ENCODE measurements around the gene RNF213.

The RNF213 gene

GRCh38 chr17:80291691-80292487, 31.2 kb downstream of the RNF213 start:
- no peak overlapping the region for H3K4me3 ChIP-seq (ENCODE audit: low read length)
- no peak overlapping the region for H3K4me2 ChIP-seq (ENCODE audit: low read length)
- H3K9me3 ChIP-seq (ENCODE audit: insufficient read depth, low read length): no peaks in the 10 kb centered on the region
- H3K4me1 ChIP-seq (ENCODE audit: low read length): no peaks in the 10 kb centered on the region
- TF ChIP-seq EZH2phosphoT487 (IDR thresholded peaks at IDR 0.05; ENCODE audit: low read depth): no peak
- TF ChIP-seq CTCF (IDR thresholded peaks at IDR 0.05; ENCODE audit: low read depth, low read length): no peak
- peaks cover 82% of the 10 kb centered on the region for H3K36me3 ChIP-seq (replicated peaks; ENCODE audit: low read depth, low read length)
- no peak overlapping the region for H3K9ac ChIP-seq (ENCODE audit: low read length)
- peaks cover 9% of the 10 kb centered on the region for H3K79me2 ChIP-seq (ENCODE audit: low read length)
- H2AFZ ChIP-seq (ENCODE audit: low read depth, low read length): no peak overlapping the region
- peaks cover 56% of the 10 kb centered on the region for H4K20me1 ChIP-seq (ENCODE audit: insufficient read depth, low read length)
- no peak overlapping the region for H3K27ac ChIP-seq (ENCODE audit: low read length)
- H3K27me3 ChIP-seq (ENCODE audit: low read depth, low read length): no peaks in the 10 kb centered on the region

- H3K4me3 ChIP-seq (ENCODE audit: low read length): no peak overlapping the region
Measured at GRCh38 chr17:80292521-80292971, 31.9 kb downstream of the RNF213 start.

GRCh38 chr17:80294210-80294609, 33.6 kb downstream of the RNF213 start:
- no peak overlapping the region for H3K9ac ChIP-seq (ENCODE audit: low read length)
- no peaks in the 10 kb centered on the region for H3K27me3 ChIP-seq (ENCODE audit: low read depth, low read length)
- H3K36me3 ChIP-seq (replicated peaks; ENCODE audit: low read depth, low read length): peaks cover 78% of the 10 kb centered on the region
- H3K4me3 ChIP-seq (ENCODE audit: low read length): no peak overlapping the region
- H3K4me2 ChIP-seq (ENCODE audit: low read length): no peak overlapping the region
- TF ChIP-seq EZH2phosphoT487 (IDR thresholded peaks at IDR 0.05; ENCODE audit: low read depth) (no peak), CTCF (IDR thresholded peaks at IDR 0.05; ENCODE audit: low read depth, low read length) (no peak)
- H3K9me3 ChIP-seq (ENCODE audit: insufficient read depth, low read length): no peaks in the 10 kb centered on the region
- peaks cover 14% of the 10 kb centered on the region for H3K79me2 ChIP-seq (ENCODE audit: low read length)
- no peak overlapping the region for H3K27ac ChIP-seq (ENCODE audit: low read length)
- no peaks in the 10 kb centered on the region for H3K4me1 ChIP-seq (ENCODE audit: low read length)
- no peak overlapping the region for H2AFZ ChIP-seq (ENCODE audit: low read depth, low read length)
- peaks cover 40% of the 10 kb centered on the region; the same call in 1 of the 2 replicates for H4K20me1 ChIP-seq (ENCODE audit: insufficient read depth, low read length)

More at GRCh38 chr17:80292521-80292971, 31.9 kb downstream of the RNF213 start:
- no peak overlapping the region for H2AFZ ChIP-seq (ENCODE audit: low read depth, low read length)
- H3K36me3 ChIP-seq (replicated peaks; ENCODE audit: low read depth, low read length): peaks cover 78% of the 10 kb centered on the region
- H3K9me3 ChIP-seq (ENCODE audit: insufficient read depth, low read length): no peaks in the 10 kb centered on the region
- H4K20me1 ChIP-seq (ENCODE audit: insufficient read depth, low read length): peaks cover 50% of the 10 kb centered on the region
- H3K4me1 ChIP-seq (ENCODE audit: low read length): no peaks in the 10 kb centered on the region
- H3K27me3 ChIP-seq (ENCODE audit: low read depth, low read length): no peaks in the 10 kb centered on the region
- no peak overlapping the region for H3K9ac ChIP-seq (ENCODE audit: low read length)
- H3K4me2 ChIP-seq (ENCODE audit: low read length): no peak overlapping the region
- no peak for TF ChIP-seq EZH2phosphoT487 (IDR thresholded peaks at IDR 0.05; ENCODE audit: low read depth)
- no peak for TF ChIP-seq CTCF (IDR thresholded peaks at IDR 0.05; ENCODE audit: low read depth, low read length)
- no peak overlapping the region for H3K27ac ChIP-seq (ENCODE audit: low read length)
- peaks cover 9% of the 10 kb centered on the region for H3K79me2 ChIP-seq (ENCODE audit: low read length)

- Histone ChIP-seq H3K4me1 (ENCODE audit: low read length) (no peaks in the 10 kb centered on the region), H3K36me3 (replicated peaks; ENCODE audit: low read depth, low read length) (peaks cover 76% of the 10 kb centered on the region), H3K4me2 (ENCODE audit: low read length) (no peak overlapping the region), H3K4me3 (ENCODE audit: low read length) (no peak overlapping the region), H3K27ac (ENCODE audit: low read length) (no peak overlapping the region), H3K9me3 (ENCODE audit: insufficient read depth, low read length) (no peaks in the 10 kb centered on the region), H4K20me1 (ENCODE audit: insufficient read depth, low read length) (peaks cover 38% of the 10 kb centered on the region; the same call in 1 of the 2 replicates), H3K27me3 (ENCODE audit: low read depth, low read length) (no peaks in the 10 kb centered on the region), H3K9ac (ENCODE audit: low read length) (no peak overlapping the region), H3K79me2 (ENCODE audit: low read length) (peaks cover 14% of the 10 kb centered on the region), H2AFZ (ENCODE audit: low read depth, low read length) (no peak overlapping the region)
- no peak for TF ChIP-seq EZH2phosphoT487 (IDR thresholded peaks at IDR 0.05; ENCODE audit: low read depth)
- no peak for TF ChIP-seq CTCF (IDR thresholded peaks at IDR 0.05; ENCODE audit: low read depth, low read length)
Measured at GRCh38 chr17:80294653-80295052, 34.0 kb downstream of the RNF213 start.

All from OCI-LY3 (cell line).